Measurements from ENCODE around the gene TIGD1. TPM values are rescaled to one million over a fixed set of nuclear protein-coding genes. Genes with fewer than 3 reads are reported as not detected.

The TIGD1 gene
- total RNA-seq, 2 experiments from 2014 or later, result 18.5 to 27.8 TPM

DNA sequence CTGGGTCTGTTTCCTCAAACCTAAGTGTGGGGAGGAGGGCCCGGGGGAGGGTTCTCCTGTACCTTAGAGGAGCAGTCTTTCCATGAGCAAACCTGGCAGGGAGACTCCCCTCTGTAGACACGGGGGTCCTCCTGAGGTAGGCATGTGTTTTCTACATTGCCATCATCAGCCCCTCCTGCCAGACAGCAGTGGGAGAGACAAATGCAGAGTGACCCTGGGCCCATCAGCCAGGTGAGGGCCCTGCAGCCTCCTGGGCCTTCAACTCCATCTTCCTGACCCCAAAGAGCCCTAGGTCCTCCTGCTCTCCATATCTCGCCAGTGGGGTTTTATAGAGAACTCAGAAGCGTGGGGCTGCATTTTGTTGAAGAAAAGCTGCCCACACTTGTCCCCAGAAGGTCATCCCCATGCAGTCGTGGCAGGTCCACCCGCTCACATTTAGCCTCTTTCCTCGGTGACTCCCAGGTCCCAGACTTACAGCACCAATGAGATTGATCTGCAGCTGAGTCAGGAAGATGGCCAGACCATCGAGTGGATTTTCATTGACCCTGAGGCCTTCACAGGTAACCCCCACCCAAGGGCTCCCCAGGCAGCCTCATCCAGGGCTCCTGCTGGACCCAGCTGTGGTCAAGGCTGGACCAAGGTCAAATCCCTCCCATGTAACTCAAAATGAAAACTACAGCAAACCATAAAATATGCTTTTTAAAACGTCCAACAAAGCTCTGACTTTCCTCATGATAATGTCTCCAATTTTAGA is 8.2 kb downstream of the TIGD1 start:
- H2AFZ ChIP-seq (ENCODE audit: low read length), result no peak overlapping the region
- BruUV-seq (replicated peaks), result no TSS peak
- no peaks in the 10 kb centered on the region for H4K20me1 ChIP-seq (ENCODE audit: insufficient read depth, low read length)
- H3K4me3 ChIP-seq (ENCODE audit: low read depth, low read length, poor library complexity, severe bottlenecking), result no peak overlapping the region
- H3K4me1 ChIP-seq (ENCODE audit: insufficient read depth, low read length, poor library complexity, severe bottlenecking), result no peaks in the 10 kb centered on the region
- ChIA-PET POLR2A (no interaction called here), CTCF (ENCODE audit: unreplicated experiment) (no interaction called here)
- intact Hi-C loops (cut with micrococcal nuclease; ENCODE audit: unreplicated experiment), result no loop called here
- no peak overlapping the region for H3K4me2 ChIP-seq (ENCODE audit: low read length)
- H3K36me3 ChIP-seq (ENCODE audit: insufficient read depth, low read length), result peaks cover 35% of the 10 kb centered on the region
- no peak overlapping the region for H3K27ac ChIP-seq (ENCODE audit: low read depth, low read length, poor library complexity, severe bottlenecking)
- no peak for DNase-seq (ENCODE audit: low spot score)
- TF ChIP-seq, protein P1, sequence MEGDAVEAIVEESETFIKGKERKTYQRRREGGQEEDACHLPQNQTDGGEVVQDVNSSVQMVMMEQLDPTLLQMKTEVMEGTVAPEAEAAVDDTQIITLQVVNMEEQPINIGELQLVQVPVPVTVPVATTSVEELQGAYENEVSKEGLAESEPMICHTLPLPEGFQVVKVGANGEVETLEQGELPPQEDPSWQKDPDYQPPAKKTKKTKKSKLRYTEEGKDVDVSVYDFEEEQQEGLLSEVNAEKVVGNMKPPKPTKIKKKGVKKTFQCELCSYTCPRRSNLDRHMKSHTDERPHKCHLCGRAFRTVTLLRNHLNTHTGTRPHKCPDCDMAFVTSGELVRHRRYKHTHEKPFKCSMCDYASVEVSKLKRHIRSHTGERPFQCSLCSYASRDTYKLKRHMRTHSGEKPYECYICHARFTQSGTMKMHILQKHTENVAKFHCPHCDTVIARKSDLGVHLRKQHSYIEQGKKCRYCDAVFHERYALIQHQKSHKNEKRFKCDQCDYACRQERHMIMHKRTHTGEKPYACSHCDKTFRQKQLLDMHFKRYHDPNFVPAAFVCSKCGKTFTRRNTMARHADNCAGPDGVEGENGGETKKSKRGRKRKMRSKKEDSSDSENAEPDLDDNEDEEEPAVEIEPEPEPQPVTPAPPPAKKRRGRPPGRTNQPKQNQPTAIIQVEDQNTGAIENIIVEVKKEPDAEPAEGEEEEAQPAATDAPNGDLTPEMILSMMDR (conservative IDR thresholded peaks at IDR 0.05; ENCODE audit: low read length), result no peak
- no peak for TF ChIP-seq EZH2phosphoT487 (IDR thresholded peaks at IDR 0.05; ENCODE audit: borderline replicate concordance, low read depth, low read length)
- no peaks in the 10 kb centered on the region for H3K9me2 ChIP-seq (ENCODE audit: insufficient read depth, low read length)
- H3K79me2 ChIP-seq (ENCODE audit: insufficient read depth, low read depth, low read length), result peaks cover 2% of the 10 kb centered on the region; the same call in 1 of the 2 replicates
- H3K9me3 ChIP-seq (ENCODE audit: low read length), result no peaks in the 10 kb centered on the region

DNA sequence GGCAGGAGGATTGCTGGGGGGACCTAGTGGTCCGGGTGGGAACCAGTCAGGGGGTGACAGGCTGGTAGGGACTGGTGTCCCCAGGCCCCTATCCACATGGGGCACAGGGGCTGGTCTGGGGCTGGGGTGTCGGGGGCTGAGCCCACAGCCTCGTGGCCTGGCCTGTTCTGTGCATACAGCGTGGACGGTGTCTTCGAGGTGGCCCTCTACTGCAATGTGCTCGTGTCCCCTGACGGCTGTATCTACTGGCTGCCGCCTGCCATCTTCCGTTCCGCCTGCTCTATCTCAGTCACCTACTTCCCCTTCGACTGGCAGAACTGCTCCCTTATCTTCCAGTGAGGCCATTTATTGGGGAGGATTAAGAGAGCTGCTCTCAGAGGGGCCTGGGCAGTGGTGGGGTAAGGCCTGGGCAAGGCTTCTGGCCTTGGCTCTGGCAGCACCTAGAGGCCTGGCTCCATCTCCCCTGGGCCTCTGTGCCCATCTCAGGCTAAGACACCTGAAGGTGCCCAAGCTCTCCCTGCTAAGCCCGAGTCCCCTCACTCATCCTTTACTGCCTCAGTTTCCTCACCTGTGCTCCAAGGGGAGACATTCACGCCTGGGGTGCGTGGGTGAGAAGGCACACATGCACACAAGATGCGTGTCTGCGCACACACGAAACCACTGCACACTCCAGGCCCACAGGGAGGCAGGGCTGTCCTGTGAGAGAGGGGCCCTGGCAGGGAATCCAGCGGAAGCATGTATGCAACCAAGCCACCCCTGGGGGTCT is 9.0 kb downstream of the TIGD1 start:
- TF ChIP-seq EZH2phosphoT487 (IDR thresholded peaks at IDR 0.05; ENCODE audit: borderline replicate concordance, low read depth, low read length), result no peak
- TF ChIP-seq, protein P1 (conservative IDR thresholded peaks at IDR 0.05; ENCODE audit: low read length), result no peak
- Histone ChIP-seq H3K9me3 (ENCODE audit: low read length) (0 out of 2 replicates have a peak, but pooled peaks cover 2% of the 10 kb centered on the region), H3K4me3 (ENCODE audit: low read depth, low read length, poor library complexity, severe bottlenecking) (no peak overlapping the region), H3K27ac (ENCODE audit: low read depth, low read length, poor library complexity, severe bottlenecking) (no peak overlapping the region), H3K4me1 (ENCODE audit: insufficient read depth, low read length, poor library complexity, severe bottlenecking) (no peaks in the 10 kb centered on the region), H3K36me3 (ENCODE audit: insufficient read depth, low read length) (peaks cover 27% of the 10 kb centered on the region; the same call in 1 of the 2 replicates), H3K79me2 (ENCODE audit: insufficient read depth, low read depth, low read length) (no peaks in the 10 kb centered on the region), H3K9me2 (ENCODE audit: insufficient read depth, low read length) (no peaks in the 10 kb centered on the region), H4K20me1 (ENCODE audit: insufficient read depth, low read length) (no peaks in the 10 kb centered on the region), H3K4me2 (ENCODE audit: low read length) (no peak overlapping the region), H2AFZ (ENCODE audit: low read length) (no peak overlapping the region)
- CTCF ChIA-PET (ENCODE audit: unreplicated experiment), result no interaction called here
- no peak for DNase-seq (ENCODE audit: low spot score)
- intact Hi-C loops (cut with micrococcal nuclease; ENCODE audit: unreplicated experiment), result no loop called here
- POLR2A ChIA-PET, result no interaction called here
- BruUV-seq (replicated peaks), result no TSS peak
